Upper lobe of right lung (tissue), 1 donor: ENCODE measurements around the gene TNPO3. TPM values are rescaled to one million over a fixed set of nuclear protein-coding genes. Genes with fewer than 3 reads are reported as not detected.

ENCODE experiments used
- ATAC-seq: fragments of 200-7000 bp; cut with Tn5 transposase; one replicate; pipeline ENCODE4 v1.9.1; 2020; ENCODE audit warnings: mild to moderate bottlenecking, moderate library complexity
- DNase-seq: peaks from one replicate; pipeline ENCODE4 v3.0.0-alpha.2; 2020
- H3K27ac ChIP-seq: fragments of 200-600 bp; one replicate; pipeline ENCODE4 v1.8.0; 2022
- H3K27me3 ChIP-seq: fragments of 200-600 bp; one replicate; pipeline ENCODE4 v1.8.0; 2022; ENCODE audit warnings: mild to moderate bottlenecking
- H3K36me3 ChIP-seq: fragments of 200-600 bp; one replicate; pipeline ENCODE4 v1.8.0; 2022
- H3K4me1 ChIP-seq: fragments of 200-600 bp; one replicate; pipeline ENCODE4 v1.8.0; 2022
- H3K4me3 ChIP-seq: fragments of 200-600 bp; one replicate; pipeline ENCODE4 v1.8.0; 2022; ENCODE audit warnings: mild to moderate bottlenecking
- H3K9me3 ChIP-seq: fragments of 200-600 bp; one replicate; pipeline ENCODE4 v1.8.0; 2022
- CTCF ChIP-seq: fragments of 200-600 bp; IDR thresholded peaks from one replicate; pipeline ENCODE4 v1.8.0; 2022; ENCODE audit warnings: antibody characterized with exemption
- intact Hi-C: fragments of 100-400 bp; cut with DNase I; formaldehyde crosslinking; loops from one replicate; pipeline ENCODE4 v1.11.0; 2022
- total RNA-seq: library from RNA; stranded (reverse); fragmentation: NEBNext Ultra II Directional; extraction: Animal tissue kit (Norgen Biotek cat#: 25700); gene quantifications from one replicate; pipeline ENCODE4 v1.2.1, GENCODE V29; 2021
- donor health status: DM: no; HTN: yes; CAD: no; lungs with severe emphysema.

The TNPO3 gene
- total RNA-seq, 1 donor from 2014 or later: 31.1 TPM

GRCh38 chr7:129021656-129022055, 33.3 kb downstream of the TNPO3 start:
- no peaks in the 10 kb centered on the region for H3K9me3 ChIP-seq
- H3K27me3 ChIP-seq: no peaks in the 10 kb centered on the region
- no peak overlapping the region for H3K4me3 ChIP-seq
- H3K36me3 ChIP-seq: no peaks in the 10 kb centered on the region
- no peak for ATAC-seq
- no peak overlapping the region for H3K27ac ChIP-seq
- intact Hi-C loops: no loop called here
- H3K4me1 ChIP-seq: no peaks in the 10 kb centered on the region
- DNase-seq: no peak
- no peak for TF ChIP-seq CTCF

GRCh38 chr7:129017933-129018538, 36.9 kb downstream of the TNPO3 start:
- no peak for ATAC-seq
- no peak overlapping the region for H3K4me3 ChIP-seq
- no peak for TF ChIP-seq CTCF
- H3K27me3 ChIP-seq: no peaks in the 10 kb centered on the region
- H3K9me3 ChIP-seq: no peaks in the 10 kb centered on the region
- H3K27ac ChIP-seq: no peak overlapping the region
- peaks cover 35% of the 10 kb centered on the region for H3K36me3 ChIP-seq
- no peaks in the 10 kb centered on the region for H3K4me1 ChIP-seq
- DNase-seq: no peak
- intact Hi-C loops: no loop called here

- no peak overlapping the region for H3K4me3 ChIP-seq
- H3K4me1 ChIP-seq: no peaks in the 10 kb centered on the region
- TF ChIP-seq CTCF: no peak
- ATAC-seq (no peak), DNase-seq (no peak)
- H3K27me3 ChIP-seq: no peaks in the 10 kb centered on the region
- no peak overlapping the region for H3K27ac ChIP-seq
- intact Hi-C loops: no loop called here
- no peaks in the 10 kb centered on the region for H3K9me3 ChIP-seq
- peaks cover 35% of the 10 kb centered on the region for H3K36me3 ChIP-seq
These were observed 37.6 kb downstream of the TNPO3 start for GRCh38 chr7:129017264-129017663.

- peaks cover 45% of the 10 kb centered on the region for H3K36me3 ChIP-seq
- no peak overlapping the region for H3K27ac ChIP-seq
- no peaks in the 10 kb centered on the region for H3K9me3 ChIP-seq
- no peak for ATAC-seq
- TF ChIP-seq CTCF: no peak
- no peak overlapping the region for H3K4me3 ChIP-seq
- intact Hi-C loops: no loop called here
- no peaks in the 10 kb centered on the region for H3K27me3 ChIP-seq
- no peaks in the 10 kb centered on the region for H3K4me1 ChIP-seq
- DNase-seq: no peak
These were observed 40.3 kb downstream of the TNPO3 start for GRCh38 chr7:129014501-129015101.

- H3K27ac ChIP-seq: no peak overlapping the region
- DNase-seq: no peak
- no peaks in the 10 kb centered on the region for H3K9me3 ChIP-seq
- H3K4me3 ChIP-seq: no peak overlapping the region
- intact Hi-C loops: no loop called here
- no peak for ATAC-seq
- H3K36me3 ChIP-seq: peaks cover 46% of the 10 kb centered on the region
- H3K27me3 ChIP-seq: no peaks in the 10 kb centered on the region
- no peak for TF ChIP-seq CTCF
- peaks cover 5% of the 10 kb centered on the region for H3K4me1 ChIP-seq
These were observed 41.7 kb downstream of the TNPO3 start for GRCh38 chr7:129013048-129013724.
